HG02938 (cell line): Measurements from ENCODE around the gene TUT7.
"Not testable (repeated sequence)": the region's sequence is repeated elsewhere in the genome, so short reads cannot be mapped to it uniquely, and the experiment has no call there.

Experiments
- ATAC-seq: cut with Tn5 transposase; IDR thresholded peaks from one replicate; pipeline ENCODE4 v1.9.1; 2021; ENCODE audit warnings: mild to moderate bottlenecking, moderate library complexity; ENCODE audit not compliant: unreplicated experiment

The TUT7 gene

GRCh38 chr9:86303316-86303975 lies 50.8 kb downstream of the TUT7 start:
- no peak for ATAC-seq

- no peak for ATAC-seq
Measured at GRCh38 chr9:86301686-86302085, 52.5 kb downstream of the TUT7 start.

GRCh38 chr9:86300701-86301100 lies 53.5 kb downstream of the TUT7 start:
- ATAC-seq, result no peak

- no peak for ATAC-seq
Measured at GRCh38 chr9:86298873-86299272, 55.3 kb downstream of the TUT7 start.

GRCh38 chr9:86290341-86290740 lies 63.9 kb downstream of the TUT7 start:
- not testable (repeated sequence) for ATAC-seq

- no peak for ATAC-seq
Measured at GRCh38 chr9:86288499-86289198, 65.6 kb downstream of the TUT7 start.

- no peak for ATAC-seq
Measured at GRCh38 chr9:86287013-86287412, 67.2 kb downstream of the TUT7 start.

GRCh38 chr9:86286278-86286677 lies 67.9 kb downstream of the TUT7 start:
- ATAC-seq, result no peak

GRCh38 chr9:86285261-86285660 lies 68.9 kb downstream of the TUT7 start:
- ATAC-seq, result no peak

- ATAC-seq, result no peak
Measured at GRCh38 chr9:86282979-86283535, 71.2 kb downstream of the TUT7 start.

- ATAC-seq, result peak; percentile 82
Measured at GRCh38 chr9:86282077-86282978, 71.9 kb downstream of the TUT7 start, which contains the start of gene ISCA1. ISCA1 (minus strand) TSS chr9:86282538; CDS start chr9:86282458, 80 bp downstream.

GRCh38 chr9:86281593-86282076 lies 72.6 kb downstream of the TUT7 start:
- peak; percentile 0 for ATAC-seq

GRCh38 chr9:86280580-86280979 lies 73.6 kb downstream of the TUT7 start:
- ATAC-seq, result no peak

GRCh38 chr9:86279839-86280238 lies 74.4 kb downstream of the TUT7 start:
- ATAC-seq, result no peak

GRCh38 chr9:86277072-86277471 lies 77.1 kb downstream of the TUT7 start:
- no peak for ATAC-seq

- ATAC-seq, result no peak
Measured at GRCh38 chr9:86275962-86276361, 78.2 kb downstream of the TUT7 start.

GRCh38 chr9:86274821-86275643 lies 79.2 kb downstream of the TUT7 start:
- no peak for ATAC-seq

- ATAC-seq, result no peak
Measured at GRCh38 chr9:86272221-86272620, 82.0 kb downstream of the TUT7 start.

GRCh38 chr9:86263876-86264275 lies 90.3 kb downstream of the TUT7 start:
- no peak for ATAC-seq

GRCh38 chr9:86262492-86262891 lies 91.7 kb downstream of the TUT7 start:
- no peak for ATAC-seq
